PC-9 (cell line): ENCODE data around the gene POLRMT. TPM values are rescaled to one million over a fixed set of nuclear protein-coding genes. Genes with fewer than 3 reads are reported as not detected.
"Not testable (repeated sequence)": the region's sequence is repeated elsewhere in the genome, so short reads cannot be mapped to it uniquely, and the experiment has no call there.

ENCODE experiments used
- BruUV-seq: library from RNA; stranded (reverse); fragments of 400-500 nt; replicated peaks from 2 replicates; lab custom pipeline; 2021; lab: Mats Ljungman, UMichigan
- CTCF ChIA-PET: fragments of 300-600 bp; sonication (Branson Sonifier 250); formaldehyde crosslinking; loops from one replicate; lab custom pipeline; 2022; ENCODE audit warnings: antibody characterized with exemption; lab: Charles Lee
- POLR2A ChIA-PET: fragments of 300-600 bp; sonication (Branson Sonifier 250); formaldehyde crosslinking; loops from one replicate; lab custom pipeline; 2022; ENCODE audit warnings: antibody characterized with exemption; ENCODE audit not compliant: unreplicated experiment; lab: Charles Lee
- DNase-seq, 2 experiments: peaks; one replicate each; pipeline versions ENCODE4 v3.0.0 to v3.0.0-alpha.2; 2015 to 2022; ENCODE audit warnings: mixed read lengths in 1 of 2
- H2AFZ ChIP-seq: fragments of 200-600 bp; sonication (generic); 2 replicates; pipeline ENCODE4 v1.8.1; 2017; ENCODE audit warnings: antibody characterized with exemption
- H3F3A ChIP-seq: fragments of 200-600 bp; sonication (generic); 2 replicates; pipeline ENCODE4 v1.8.1; 2017; ENCODE audit warnings: antibody characterized with exemption, mild to moderate bottlenecking, low read depth; ENCODE audit not compliant: insufficient read depth
- H3K27ac ChIP-seq: fragments of 200-600 bp; sonication (generic); 2 replicates; pipeline ENCODE4 v1.6.1; 2016; ENCODE audit warnings: mixed run types
- H3K27me3 ChIP-seq: fragments of 200-600 bp; sonication (generic); 2 replicates; pipeline ENCODE4 v1.6.1; 2016; ENCODE audit warnings: low read depth, mixed run types; ENCODE audit not compliant: insufficient read depth
- H3K36me3 ChIP-seq: fragments of 200-600 bp; sonication (generic); 2 replicates; pipeline ENCODE4 v1.6.1; 2016; ENCODE audit warnings: low read depth, mixed run types
- H3K4me1 ChIP-seq: fragments of 200-600 bp; sonication (generic); replicated peaks from 2 replicates; pipeline ENCODE4 v1.6.1; 2016; ENCODE audit warnings: mixed run types; ENCODE audit not compliant: insufficient read depth
- H3K4me2 ChIP-seq: fragments of 200-600 bp; sonication (generic); 2 replicates; pipeline ENCODE4 v1.6.1; 2017; ENCODE audit warnings: mixed run types
- H3K4me3 ChIP-seq: fragments of 200-600 bp; sonication (generic); 2 replicates; pipeline ENCODE4 v1.6.1; 2016; ENCODE audit warnings: mixed run types
- H3K79me2 ChIP-seq: fragments of 200-600 bp; sonication (generic); 2 replicates; pipeline ENCODE4 v1.6.1; 2017; ENCODE audit warnings: low read depth, mixed run types
- H3K9me2 ChIP-seq: fragments of 200-600 bp; sonication (generic); 2 replicates; pipeline ENCODE4 v1.8.1; 2017; ENCODE audit warnings: mild to moderate bottlenecking; ENCODE audit not compliant: insufficient read depth
- H3K9me3 ChIP-seq: fragments of 200-600 bp; sonication (generic); 2 replicates; pipeline ENCODE4 v1.8.1; 2016; ENCODE audit warnings: low read depth; ENCODE audit not compliant: insufficient read depth
- H4K20me1 ChIP-seq: fragments of 200-600 bp; sonication (generic); 2 replicates; pipeline ENCODE4 v1.8.1; 2017; ENCODE audit not compliant: insufficient read depth
- CTCF ChIP-seq: fragments of 200-600 bp; sonication (generic); conservative IDR thresholded peaks from 2 replicates; pipeline ENCODE4 v1.6.1; 2017; ENCODE audit warnings: mixed run types, antibody characterized with exemption, mild to moderate bottlenecking, moderate library complexity
- EZH2 ChIP-seq: fragments of 200-600 bp; sonication (generic); IDR thresholded peaks from 2 replicates; pipeline ENCODE4 v1.8.0; 2017; ENCODE audit warnings: antibody characterized with exemption, low read depth
- intact Hi-C: fragments of 100-400 bp; cut with micrococcal nuclease; formaldehyde crosslinking; loops from one replicate; pipeline ENCODE4 v1.10.0; 2022; ENCODE audit not compliant: unreplicated experiment
- total RNA-seq: library from RNA; stranded (reverse); gene quantifications from 2 replicates; pipeline ENCODE4 v1.2.3, GENCODE V29; 2021

Gene POLRMT
- total RNA-seq, 1 experiment from 2014 or later: 46.4 TPM

- intact Hi-C loops: no loop called here
- H2AFZ ChIP-seq: no peak overlapping the region
- BruUV-seq: no TSS peak
- DNase-seq: no peak
- POLR2A ChIA-PET: no interaction called here
- no peaks in the 10 kb centered on the region for H3K9me3 ChIP-seq
- peaks cover 11% of the 10 kb centered on the region for H4K20me1 ChIP-seq
- H3K27ac ChIP-seq: no peak overlapping the region
- no peak overlapping the region for H3K4me3 ChIP-seq
- H3K4me2 ChIP-seq: no peak overlapping the region
- no peaks in the 10 kb centered on the region for H3K27me3 ChIP-seq
- TF ChIP-seq EZH2 (no peak), CTCF (peak; percentile 32; the same call in 1 of the 2 replicates)
- 0 out of 2 replicates have a peak, but pooled peaks cover 7% of the 10 kb centered on the region for H3K36me3 ChIP-seq
- no peaks in the 10 kb centered on the region; the same call in 1 of the 2 replicates for H3K4me1 ChIP-seq
- no peaks in the 10 kb centered on the region for H3K9me2 ChIP-seq
- 0 out of 2 replicates have a peak, but pooled peaks cover 8% of the 10 kb centered on the region for H3F3A ChIP-seq
- CTCF ChIA-PET: no interaction called here
- H3K79me2 ChIP-seq: peaks cover 27% of the 10 kb centered on the region
These were observed 5.2 kb downstream of the POLRMT start for GRCh38 chr19:628168-628567.

DNA sequence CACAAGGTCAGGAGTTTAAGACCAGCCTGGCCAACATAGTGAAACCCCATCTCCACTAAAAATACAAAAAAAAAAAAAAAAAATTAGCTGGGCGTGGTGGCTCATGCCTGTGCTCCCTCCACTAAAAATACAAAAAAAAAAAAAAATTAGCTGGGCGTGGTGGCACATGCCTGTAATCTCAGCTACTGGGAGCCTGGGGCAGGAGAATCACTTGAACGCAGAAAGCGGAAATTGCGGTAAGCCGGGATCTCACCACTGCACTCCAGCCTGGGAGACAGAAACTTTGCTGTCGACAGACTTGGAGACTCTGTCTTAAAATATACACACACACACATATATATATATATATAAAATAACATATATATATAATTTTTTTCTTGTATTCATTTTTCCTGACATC lies 6.8 kb downstream of the POLRMT start:
- H3K36me3 ChIP-seq, H3K9me3 ChIP-seq, POLR2A ChIA-PET, intact Hi-C loops, BruUV-seq, H2AFZ ChIP-seq, DNase-seq, H3K9me2 ChIP-seq, H3K4me1 ChIP-seq, H3F3A ChIP-seq, H3K4me2 ChIP-seq, H3K27me3 ChIP-seq, H3K4me3 ChIP-seq, H3K27ac ChIP-seq: not testable (repeated sequence)
- CTCF ChIA-PET: interaction anchor here (0.6 kb wide), 1 partner anchor 108 kb away, joined by 3 read pairs; no protein-coding TSS in a partner anchor
- Histone ChIP-seq H4K20me1 (peaks cover 11% of the 10 kb centered on the region), H3K79me2 (peaks cover 11% of the 10 kb centered on the region)

DNA sequence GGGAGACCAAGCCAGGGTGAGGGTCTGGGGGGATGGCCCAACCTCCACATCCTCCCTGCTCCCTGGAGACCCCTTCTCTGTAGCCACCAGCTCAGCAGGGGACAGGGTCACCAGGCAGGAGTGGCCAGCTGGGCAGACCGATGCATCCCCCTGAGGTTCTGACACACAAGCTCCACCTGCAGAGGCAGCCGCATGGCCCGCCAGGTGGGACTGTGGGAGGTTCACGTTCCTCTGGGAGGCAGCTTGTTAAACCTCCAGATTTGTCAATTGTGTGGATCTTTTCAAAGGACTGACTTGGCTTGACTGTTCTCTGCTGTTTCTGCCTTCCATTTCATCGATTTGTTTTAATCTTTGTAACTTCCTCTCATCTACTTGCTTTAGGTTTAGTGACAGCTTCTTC lies 8.1 kb downstream of the POLRMT start:
- Histone ChIP-seq H3K27ac (no peak overlapping the region), H4K20me1 (peaks cover 5% of the 10 kb centered on the region), H2AFZ (no peak overlapping the region), H3K4me2 (no peak overlapping the region), H3F3A (no peaks in the 10 kb centered on the region), H3K4me3 (no peak overlapping the region), H3K27me3 (no peaks in the 10 kb centered on the region), H3K79me2 (no peaks in the 10 kb centered on the region; the same call in 1 of the 2 replicates), H3K4me1 (no peaks in the 10 kb centered on the region), H3K36me3 (0 out of 2 replicates have a peak, but pooled peaks cover 7% of the 10 kb centered on the region), H3K9me3 (no peaks in the 10 kb centered on the region), H3K9me2 (no peaks in the 10 kb centered on the region)
- no peak for DNase-seq
- POLR2A ChIA-PET: no interaction called here
- CTCF ChIA-PET: no interaction called here
- intact Hi-C loops: no loop called here
- TF ChIP-seq CTCF: no peak
- no peak for TF ChIP-seq EZH2
- no TSS peak for BruUV-seq
